Stimulated activated CD8-positive, alpha-beta memory T cell treated with anti-CD3 and anti-CD28 coated beads, Interleukin-15, amount 100 ng/mL, for 4 hours (primary cell): ENCODE results near the gene SV2B.

ENCODE experiments used
- DNase-seq, 2 donors: peaks; one replicate each; pipeline ENCODE4 v3.0.0-alpha.2; 2020; ENCODE audit warnings: low read depth in 2 of 2

Gene SV2B

DNA sequence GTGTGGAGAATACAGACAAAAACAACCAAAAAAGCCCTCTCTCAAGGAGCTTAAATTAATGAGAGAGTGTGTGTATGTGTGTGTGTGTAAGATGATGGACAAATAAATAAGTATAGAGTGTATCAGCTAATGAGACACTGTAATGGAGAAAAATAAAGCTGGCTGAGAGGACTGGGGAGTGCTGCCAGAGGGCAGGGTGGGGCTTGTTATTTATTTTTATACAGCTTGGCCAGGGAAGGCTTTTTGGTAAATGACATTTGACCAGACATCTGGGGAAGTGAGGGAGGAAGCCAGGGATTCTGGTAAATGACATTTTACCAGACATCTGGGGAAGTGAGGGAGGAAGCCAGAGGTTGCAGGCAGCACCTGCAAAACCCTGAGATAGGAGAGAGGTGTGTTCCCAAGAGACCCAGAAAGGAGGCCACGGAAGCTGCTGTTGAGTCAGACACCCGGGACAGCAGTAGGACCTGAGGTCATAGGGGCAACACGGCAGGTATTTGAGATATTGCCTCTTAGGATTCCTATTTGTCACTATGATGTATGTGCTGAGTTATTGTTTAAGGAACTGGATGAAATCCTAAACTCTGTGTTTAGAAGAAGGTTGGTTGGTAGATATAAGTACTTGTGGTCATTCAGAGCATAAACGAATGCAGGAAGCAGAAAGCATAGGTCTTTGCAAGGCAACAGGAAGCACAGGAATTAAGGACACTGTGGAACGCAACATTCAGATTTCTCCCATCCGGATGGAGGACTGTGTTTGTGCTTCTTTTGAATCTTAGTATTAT lies 2.7 kb downstream of the SV2B start:
- DNase-seq = no peak

DNA sequence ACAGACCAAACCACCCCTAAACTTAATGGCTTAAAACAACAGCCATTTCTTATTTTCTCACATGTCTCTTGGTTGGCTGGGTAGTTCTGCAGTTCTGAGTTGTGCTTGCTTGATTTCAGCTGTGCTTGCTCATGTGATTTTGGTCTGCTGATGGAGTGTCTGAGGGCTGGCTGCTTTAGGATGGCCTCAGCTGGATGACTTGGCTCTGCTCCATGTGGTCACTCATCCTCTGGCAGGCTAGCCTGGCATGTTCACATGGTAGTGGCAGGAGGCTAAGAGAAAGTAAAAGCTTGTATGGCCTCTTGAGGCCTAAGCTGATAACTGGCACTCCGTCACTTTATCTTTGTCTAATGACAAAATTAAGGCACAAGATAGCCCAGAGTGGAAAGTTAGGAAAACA lies 4.1 kb downstream of the SV2B start:
- no peak for DNase-seq

DNA sequence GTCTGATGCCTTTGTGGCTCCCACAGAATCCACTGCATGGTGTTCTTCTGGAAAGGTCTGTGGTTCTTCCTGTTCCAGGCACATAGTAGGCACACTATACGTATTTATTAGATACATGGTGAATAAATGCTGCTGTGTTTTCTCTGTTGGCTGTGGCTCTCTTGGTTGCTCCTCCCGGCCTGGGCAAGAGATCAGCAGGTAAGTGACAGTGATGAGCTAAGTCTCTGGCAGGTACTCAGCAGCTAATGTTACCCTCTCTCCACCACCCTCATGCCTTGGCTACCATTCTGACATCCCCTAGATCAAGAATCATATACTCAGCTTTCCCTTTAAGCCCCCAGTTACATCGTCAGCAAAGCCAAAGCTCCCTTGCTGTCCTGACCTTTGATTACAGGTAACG lies 8.4 kb downstream of the SV2B start:
- no peak for DNase-seq

DNA sequence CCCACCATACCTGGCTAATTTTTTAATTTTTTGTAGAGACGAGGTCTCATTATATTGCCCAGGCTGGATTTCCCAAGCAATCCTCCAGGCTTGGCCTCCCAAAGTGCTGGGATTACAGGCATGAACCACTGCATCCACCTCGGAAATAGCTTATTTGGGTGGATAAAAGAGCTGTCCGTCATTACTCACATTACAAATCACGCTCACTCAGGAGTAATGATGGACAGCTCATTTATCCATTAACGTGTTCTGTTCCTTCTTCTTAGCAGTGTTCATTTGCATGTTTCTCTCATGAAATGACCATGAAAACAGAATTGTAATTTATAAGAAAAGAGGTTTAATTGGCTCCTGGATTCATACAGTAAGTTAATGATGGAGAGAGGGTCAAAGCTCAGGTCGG lies 9.8 kb downstream of the SV2B start:
- DNase-seq = no peak

DNA sequence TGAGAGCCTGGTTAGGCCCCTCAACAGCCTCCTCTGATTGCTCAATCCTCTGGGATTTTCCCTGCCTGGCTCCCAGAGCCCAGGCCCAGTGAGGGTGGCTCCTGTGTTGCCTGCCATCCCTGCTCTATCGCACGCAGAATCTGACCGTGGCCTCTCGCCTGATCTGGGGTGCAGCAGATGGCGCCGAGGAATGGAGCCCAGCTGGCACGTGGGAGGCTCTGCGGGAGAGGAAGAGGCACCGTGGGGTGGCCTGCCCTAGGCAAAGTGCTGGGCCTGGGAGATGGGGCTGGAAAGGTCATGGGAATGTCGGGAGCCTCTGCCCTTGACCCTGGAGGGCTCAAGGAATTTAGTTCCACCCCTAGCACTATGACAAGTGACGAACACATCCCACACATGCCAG lies 10.3 kb downstream of the SV2B start:
- no peak for DNase-seq

DNA sequence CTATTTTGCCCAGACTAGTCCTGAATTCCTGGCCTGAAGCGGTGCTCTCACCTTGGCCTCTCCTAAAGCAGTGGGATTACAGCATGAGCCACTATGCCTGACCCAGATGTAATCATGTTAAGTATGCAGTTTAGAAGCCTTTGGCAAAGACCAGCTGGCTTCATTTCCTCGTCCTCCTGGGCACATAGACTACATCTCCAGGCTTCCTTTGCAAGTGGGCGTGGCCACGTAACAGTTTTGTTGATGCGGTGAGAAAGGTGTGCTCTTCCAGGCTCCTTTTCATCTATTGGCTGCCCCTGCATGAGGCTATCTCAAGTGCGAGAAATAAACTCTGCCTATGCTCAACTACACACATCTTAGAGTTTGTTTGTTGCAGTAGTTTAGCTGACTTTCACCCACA lies 13.0 kb downstream of the SV2B start:
- no peak for DNase-seq

DNA sequence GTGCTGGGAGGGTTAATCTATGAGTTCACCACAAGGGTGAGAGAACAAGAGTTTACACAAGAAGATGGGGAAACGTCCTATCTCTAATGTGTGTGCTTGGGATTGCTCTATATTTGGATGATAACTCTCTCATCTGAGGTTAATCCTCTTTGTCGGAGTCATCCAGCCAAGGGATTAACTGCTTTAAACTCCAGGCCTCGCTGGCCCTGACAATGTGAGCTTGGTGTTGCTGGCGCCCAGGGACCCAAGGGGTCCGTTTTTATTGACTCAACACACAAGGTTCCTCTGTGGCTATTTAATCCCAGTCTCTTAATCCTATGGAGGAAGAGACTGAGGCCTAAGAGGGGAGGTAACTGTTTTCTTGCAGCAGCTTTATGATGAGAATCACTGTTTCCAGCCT lies 14.2 kb downstream of the SV2B start:
- DNase-seq = no peak

DNA sequence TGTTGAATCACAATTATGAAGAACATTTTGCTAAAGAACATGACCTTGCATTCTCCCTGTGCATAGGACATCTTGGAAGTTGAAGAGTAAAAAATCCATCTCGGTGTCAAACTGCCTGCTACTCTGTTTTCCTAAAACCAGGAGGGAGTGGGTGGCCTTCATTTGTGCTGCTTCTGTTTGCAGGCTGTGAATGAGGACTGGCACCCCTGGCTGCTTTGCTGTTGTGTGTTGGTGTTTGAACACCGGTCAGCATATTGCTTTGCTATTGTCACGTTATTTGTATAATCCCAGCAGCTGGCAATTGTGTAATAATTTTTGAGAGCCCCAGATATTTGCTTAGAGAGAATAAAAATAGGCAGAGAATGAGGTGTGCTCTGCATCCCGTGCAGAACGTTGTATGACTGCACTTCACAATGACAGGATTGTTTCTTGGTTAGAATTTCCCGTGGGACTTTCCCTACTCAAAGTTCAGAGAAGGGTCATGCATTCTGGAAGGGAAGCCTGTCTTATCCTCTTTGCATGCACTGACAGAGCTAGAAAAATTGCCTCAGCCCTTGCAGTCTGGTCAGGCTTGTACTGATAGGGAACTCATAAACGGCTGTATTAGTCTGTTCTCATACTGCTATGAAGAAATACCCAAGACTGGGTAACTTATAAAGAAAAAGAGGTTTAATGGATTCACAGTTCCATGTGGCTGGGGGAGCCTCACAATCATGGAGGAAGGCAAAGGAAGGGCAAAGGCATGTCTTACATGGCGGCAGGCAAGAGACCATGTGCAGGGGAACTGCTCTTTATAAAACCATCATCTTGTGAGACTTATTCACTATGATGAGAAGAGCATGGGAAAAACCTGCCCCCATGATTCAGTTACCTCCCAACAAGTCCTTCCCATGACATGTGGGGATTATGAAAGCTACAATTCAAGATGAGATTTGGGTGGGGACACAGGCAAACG lies 16.3 kb downstream of the SV2B start:
- no peak for DNase-seq

DNA sequence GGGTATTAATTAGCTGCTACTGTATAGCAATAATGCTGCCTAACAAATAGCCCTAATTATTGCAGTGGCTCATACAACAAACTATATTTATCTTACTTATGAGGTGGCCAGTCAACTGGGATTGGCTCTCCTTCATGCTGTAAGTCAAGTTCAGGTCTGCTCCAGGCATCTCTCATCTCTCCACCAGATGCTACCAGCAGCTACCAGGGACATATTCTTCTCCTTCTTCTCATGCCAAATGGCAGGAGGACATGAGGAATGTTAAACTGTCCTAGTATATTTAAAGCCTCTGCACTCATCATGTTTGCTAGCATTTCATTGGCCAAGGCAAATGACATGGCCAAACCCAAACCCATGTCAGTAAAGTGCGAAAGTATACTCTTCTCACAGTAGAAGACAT lies 17.3 kb downstream of the SV2B start:
- no peak for DNase-seq

DNA sequence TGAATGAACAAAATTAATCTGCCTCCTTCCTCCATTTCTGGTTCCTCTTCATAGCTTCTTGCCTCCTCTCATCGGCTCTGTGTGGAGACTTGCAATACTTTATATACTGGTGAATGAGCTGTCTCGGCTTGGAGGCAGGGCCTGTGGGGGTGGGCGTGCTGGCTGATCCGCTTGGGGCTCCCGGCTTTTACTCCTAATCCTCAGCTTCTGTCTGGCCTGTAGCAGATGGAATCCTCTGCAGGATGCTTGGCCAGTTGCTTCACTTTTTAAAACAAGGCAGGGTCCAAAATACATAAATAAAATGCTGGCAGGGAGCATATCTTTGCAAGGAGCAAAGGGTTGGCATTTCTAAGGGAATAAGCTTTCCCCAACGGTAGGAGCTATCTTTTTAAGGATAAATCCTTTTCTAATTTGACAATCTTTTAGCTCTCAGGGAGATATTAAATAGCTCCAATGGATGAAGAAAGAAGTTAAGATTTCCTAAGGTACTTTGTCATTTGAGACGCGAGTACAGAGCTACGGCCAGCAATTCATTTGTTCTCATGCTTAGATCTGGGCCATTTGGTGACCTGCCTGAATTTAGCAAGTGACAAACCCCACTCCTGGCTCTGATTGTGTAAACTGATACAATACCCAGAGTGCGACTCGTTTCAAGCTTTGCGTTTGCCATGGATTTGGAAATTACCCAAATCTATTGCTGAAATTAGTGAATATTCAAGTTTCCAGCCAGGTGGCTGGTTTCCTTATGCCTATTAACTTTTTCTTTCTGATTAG lies 18.9 kb downstream of the SV2B start:
- no peak for DNase-seq

DNA sequence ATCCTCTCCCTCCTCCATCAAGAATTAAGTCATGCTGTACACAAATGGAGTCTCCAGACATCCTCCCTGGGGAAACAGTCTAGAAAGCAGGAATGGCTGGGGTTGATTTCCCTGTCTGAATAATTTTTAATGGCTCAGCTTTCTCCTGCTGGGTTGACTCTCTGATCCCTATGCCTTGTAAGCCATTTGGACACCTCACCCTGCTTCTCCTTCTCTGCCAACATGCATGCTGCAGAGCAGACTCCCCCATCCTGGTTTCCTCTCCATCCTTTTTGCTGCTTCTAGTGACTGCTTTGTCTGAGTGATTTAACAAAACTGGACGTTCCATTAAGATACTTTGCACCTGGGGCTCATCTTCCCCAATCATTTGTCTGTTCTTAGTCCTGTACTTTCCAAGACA lies 22.2 kb downstream of the SV2B start:
- no peak for DNase-seq

DNA sequence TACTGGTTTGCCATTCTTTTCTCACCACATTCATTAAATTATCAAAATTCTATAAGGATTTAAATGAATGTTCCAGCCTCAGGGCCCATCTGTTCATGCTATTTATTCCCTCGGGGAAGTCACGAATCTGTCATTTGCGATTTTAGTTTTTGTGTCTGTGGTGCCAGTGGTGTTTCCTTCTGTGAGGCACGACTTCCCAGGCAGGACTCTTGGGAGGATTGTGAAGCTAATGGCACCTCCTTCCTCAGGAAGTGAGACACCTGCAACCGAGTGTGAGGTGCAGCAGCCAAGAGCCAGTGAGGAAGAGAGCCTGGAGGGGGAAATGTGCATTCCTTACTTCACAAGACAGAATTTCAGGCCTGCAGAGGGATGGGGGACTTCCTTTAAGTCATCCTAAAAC lies 24.1 kb downstream of the SV2B start:
- no peak for DNase-seq

DNA sequence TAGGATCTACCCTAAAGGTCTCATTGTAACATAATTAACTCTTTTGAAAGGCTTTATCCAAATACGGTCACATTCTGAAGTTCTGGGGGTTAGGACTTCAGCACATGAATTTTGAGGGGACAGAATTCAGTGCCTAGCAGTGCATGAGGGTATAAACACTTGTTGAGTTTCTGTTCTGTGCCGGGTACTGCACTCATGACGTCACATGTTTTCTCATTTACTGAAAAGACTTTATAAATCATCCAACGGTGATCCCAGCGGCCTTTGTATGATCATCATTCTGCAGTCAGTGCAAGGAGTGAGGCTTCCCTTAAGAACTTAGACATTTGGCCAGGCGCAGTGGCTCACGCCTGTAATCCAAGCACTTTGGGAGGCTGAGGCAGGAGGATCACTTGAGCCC lies 25.1 kb downstream of the SV2B start:
- DNase-seq = no peak

DNA sequence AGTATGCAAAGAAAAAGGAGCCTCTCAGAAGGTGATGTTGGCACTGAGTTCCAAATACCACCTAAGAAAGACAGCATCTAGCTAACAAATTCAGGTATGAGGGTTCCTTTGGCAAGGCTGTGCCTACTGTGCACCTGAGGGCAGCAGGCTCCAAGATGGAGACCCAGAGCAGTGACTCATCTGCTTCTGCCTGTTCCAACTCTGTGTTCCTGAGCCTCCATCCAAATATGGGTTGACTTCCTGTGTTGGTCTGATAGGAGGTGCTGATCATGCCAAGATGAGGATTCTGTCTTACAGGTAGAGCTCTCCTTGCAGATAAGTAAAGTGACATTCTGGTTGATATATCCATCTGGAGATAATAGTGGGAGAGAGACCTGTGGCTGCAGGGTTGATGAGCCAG lies 26.0 kb downstream of the SV2B start:
- no peak for DNase-seq

DNA sequence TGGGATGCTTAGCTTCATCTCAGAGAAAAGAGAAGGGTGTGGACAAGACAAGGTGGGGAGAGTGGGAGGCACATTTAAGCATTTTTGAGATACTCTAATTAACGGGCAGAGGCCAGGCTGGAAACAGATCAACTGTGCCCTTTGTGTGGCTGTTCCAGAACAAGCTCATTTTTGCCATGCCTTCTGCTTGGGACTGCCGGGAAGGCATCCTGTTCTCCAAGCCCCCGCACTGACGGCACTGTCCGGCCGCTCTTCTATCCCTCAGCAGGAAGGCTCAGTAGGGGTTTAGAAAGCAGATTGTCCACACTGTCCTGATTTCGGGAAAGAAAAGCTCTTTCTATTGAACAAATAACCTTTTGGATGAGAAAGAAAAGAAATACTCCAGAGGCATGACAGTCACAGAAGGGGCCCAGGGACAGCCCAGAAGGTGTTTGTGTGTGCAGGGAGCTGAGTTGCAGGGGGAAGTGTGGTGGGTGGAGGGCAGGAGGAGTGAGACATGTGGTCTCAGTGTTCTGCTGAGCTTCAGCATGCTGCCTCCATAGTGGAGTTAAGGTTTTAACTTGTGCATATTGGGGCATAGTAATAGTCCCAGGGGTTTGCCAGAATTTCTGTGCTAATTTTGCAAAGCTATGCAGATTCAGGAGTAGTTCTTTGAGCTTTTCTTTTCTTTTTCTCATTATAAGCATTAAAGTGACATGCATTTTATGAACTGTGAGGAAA lies 27.3 kb downstream of the SV2B start:
- no peak for DNase-seq

DNA sequence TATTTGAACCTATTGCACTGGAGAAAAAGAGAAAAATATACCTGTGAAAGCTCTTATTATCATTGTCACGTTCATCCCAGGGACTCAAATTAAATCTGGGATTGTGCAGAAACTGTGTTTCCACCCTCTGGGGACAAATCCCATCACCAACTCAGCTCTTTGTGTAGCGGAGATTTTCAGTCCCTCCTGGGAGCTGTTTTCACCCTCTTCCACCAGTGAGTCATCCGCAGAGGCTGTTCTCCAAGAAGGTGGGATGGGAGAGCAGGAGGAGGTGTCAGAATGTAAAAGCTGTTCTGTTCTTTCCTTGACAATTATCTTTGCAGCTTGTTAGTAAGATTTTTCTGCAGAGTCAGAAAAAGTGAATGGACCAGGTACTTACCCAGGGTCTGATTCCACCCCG lies 28.0 kb downstream of the SV2B start:
- no peak for DNase-seq

DNA sequence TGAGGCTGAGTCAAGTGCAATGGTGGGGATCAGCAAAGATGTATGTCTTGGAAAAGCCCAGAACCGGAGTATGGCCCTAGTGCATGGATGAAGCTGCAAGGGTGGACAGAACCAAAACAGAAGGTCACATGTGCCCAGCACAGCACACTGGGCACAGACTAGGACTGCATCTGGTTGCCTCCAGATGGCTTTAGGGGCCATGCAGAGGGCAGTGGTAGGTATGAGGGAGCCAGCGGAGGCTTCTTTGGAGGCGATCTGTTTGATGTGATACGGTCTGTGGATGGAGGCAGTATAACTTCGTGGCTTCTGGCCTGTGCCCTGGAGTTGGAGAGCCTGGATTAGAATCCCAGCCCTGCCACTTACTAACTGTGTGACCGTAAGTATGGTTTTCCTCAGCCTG lies 29.4 kb downstream of the SV2B start:
- no peak for DNase-seq

DNA sequence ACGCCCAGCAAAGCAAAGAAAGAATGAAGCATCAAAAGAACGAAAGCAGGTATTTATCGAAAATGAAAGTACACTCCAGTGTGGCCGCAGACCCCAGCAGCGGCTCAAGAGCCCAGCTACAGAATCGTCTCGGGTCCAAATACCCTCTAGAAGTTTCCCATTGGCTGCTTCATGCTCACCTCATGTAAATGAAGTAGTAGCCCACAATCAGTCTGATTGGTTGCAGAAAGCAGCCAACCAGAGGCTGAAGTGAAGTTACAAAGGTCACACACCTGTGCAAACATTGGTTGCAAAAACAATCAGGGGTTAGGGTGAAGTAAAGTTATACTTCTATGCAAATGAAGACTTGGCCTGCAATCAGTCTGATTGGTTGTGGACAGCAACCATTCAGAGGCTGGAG lies 32.0 kb downstream of the SV2B start:
- no peak for DNase-seq

DNA sequence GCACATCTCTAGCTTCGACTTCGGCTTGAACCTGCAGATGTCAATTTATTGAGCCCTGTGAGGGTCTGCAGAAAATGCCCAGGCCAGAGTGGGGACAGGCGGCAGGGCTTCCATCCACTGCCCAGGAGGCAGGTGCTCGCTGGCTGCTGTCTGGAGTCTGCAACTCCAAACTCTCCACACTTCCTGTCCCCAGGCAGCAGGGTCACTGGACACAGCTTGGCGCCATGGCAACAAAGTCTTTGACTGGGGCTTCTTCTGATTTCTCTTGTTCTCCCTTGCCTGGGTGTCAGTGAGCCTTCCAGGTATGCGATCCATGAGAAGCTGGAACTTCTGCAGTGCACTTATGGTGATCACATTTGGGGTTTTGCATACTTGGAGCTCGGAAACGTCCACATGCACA lies 33.5 kb downstream of the SV2B start:
- no peak for DNase-seq

DNA sequence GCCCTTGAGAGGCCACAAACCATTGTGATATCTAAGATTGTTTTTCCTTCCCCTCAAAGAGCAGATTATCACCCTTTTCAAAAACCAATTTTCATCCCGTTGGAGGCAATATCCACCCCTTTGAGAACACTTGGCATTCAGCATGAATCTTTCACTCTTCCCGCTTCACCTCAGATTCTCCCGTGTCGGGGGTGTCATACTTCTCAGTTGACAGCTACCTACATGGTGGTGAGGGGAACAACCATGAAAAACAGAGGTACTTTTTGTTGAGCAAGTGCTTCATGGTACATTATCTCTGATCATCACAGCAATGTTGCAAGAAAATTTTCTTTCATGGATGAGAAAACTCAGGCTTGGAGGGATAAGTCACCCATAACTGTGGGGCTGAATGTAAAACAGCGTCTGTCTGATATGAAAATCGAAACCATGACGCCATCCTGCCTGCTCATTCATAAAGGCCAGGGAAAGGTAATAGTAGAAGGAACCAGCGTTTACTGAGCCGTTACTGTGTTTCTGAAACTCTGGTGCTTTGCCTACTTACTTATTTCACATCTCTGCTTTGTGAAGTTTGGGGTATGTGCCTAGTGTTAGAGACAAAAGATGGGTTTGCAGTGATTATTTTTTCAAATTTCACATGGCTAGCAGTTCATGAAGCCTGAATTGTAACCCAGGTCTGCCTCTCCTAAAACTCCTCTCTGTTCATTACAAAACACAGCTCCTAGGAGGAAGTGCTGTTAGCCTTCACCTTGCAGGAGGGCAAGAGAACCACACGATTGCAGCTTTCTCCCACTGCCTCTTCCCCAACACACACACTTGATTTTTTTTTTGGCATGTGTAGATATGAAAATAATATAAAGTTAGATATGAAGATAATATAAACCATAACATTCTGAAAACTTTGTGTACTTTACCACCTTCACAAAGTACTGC lies 35.4 kb downstream of the SV2B start:
- DNase-seq = no peak
